HepG2 (cell line): Measurements from ENCODE around the gene GSTM4. TPM values are rescaled to one million over a fixed set of nuclear protein-coding genes. Genes with fewer than 3 reads are reported as not detected.

Source experiments
- ARNT2 ChIP-seq: sonication (generic); formaldehyde crosslinking; IDR thresholded peaks from 2 replicates; pipeline ENCODE4 v1.8.0; 2022; ENCODE audit warnings: mild to moderate bottlenecking, low read depth, missing genetic modification reagents, moderate library complexity
- ATF1 ChIP-seq: IDR thresholded peaks from 2 replicates; pipeline ENCODE4 v1.6.1; 2016; ENCODE audit warnings: mild to moderate bottlenecking, control low read depth
- GMEB1 ChIP-seq: sonication (generic); formaldehyde crosslinking; IDR thresholded peaks from 2 replicates; pipeline ENCODE4 v1.5.1; 2020; ENCODE audit warnings: missing genetic modification reagents, mild to moderate bottlenecking, borderline replicate concordance
- GPBP1L1 ChIP-seq: sonication (generic); formaldehyde crosslinking; IDR thresholded peaks from 2 replicates; pipeline ENCODE4 v1.5.0; 2020; ENCODE audit warnings: mild to moderate bottlenecking, missing genetic modification reagents
- HNF4A ChIP-seq: sonication (generic); formaldehyde crosslinking; IDR thresholded peaks from 2 replicates; pipeline ENCODE4 v1.4.0; 2020; ENCODE audit warnings: missing genetic modification reagents
- KAT2B ChIP-seq: fragments of 150-350 bp; IDR thresholded peaks from 2 replicates; pipeline ENCODE4 v1.6.1; 2014; ENCODE audit warnings: low read depth, low read length, borderline replicate concordance
- LRRFIP1 ChIP-seq: sonication (generic); formaldehyde crosslinking; conservative IDR thresholded peaks from 2 replicates; pipeline ENCODE4 v1.4.0; 2020; ENCODE audit warnings: missing genetic modification reagents
- MAX ChIP-seq: IDR thresholded peaks from 2 replicates; pipeline ENCODE4 v1.6.1; 2012; ENCODE audit warnings: inconsistent platforms
- MAZ ChIP-seq, 2 experiments: sonication (generic) in 1 of 2; formaldehyde crosslinking in 1 of 2; IDR thresholded peaks; 2 replicates each; pipeline versions ENCODE4 v1.5.0 to v1.6.1; 2012 to 2020; ENCODE audit warnings: low read depth in 2 of 2, mild to moderate bottlenecking in 2 of 2, borderline replicate concordance in 1 of 2, improper control_type of control experiment in 1 of 2, low read length in 1 of 2, missing genetic modification reagents in 1 of 2, moderate library complexity in 1 of 2
- SOX13 ChIP-seq, 3 experiments: fragments of 450-650 bp in 1 of 3; sonication (generic) in 1 of 3; formaldehyde crosslinking in 1 of 3; IDR thresholded peaks in 2 of 3; conservative IDR thresholded peaks in 1 of 3; 2 replicates each; pipeline versions ENCODE4 v1.5.0 to v1.6.1; 2016 to 2020; ENCODE audit warnings: antibody characterized with exemption in 1 of 3, mild to moderate bottlenecking in 1 of 3, missing compliant biosample characterization in 1 of 3, missing genetic modification reagents in 1 of 3, moderate library complexity in 1 of 3
- ZBTB39 ChIP-seq: sonication (generic); formaldehyde crosslinking; IDR thresholded peaks from 2 replicates; pipeline ENCODE4 v1.5.0; 2020; ENCODE audit warnings: missing genetic modification reagents
- ZFX ChIP-seq: sonication (generic); formaldehyde crosslinking; IDR thresholded peaks from 2 replicates; pipeline ENCODE4 v1.4.0; 2020; ENCODE audit warnings: mild to moderate bottlenecking, low read depth, missing genetic modification reagents, moderate library complexity
- ZNF121 ChIP-seq: sonication (generic); formaldehyde crosslinking; IDR thresholded peaks from 2 replicates; pipeline ENCODE4 v1.5.0; 2020; ENCODE audit warnings: mild to moderate bottlenecking, missing genetic modification reagents
- ZNF34 ChIP-seq: sonication (generic); formaldehyde crosslinking; IDR thresholded peaks from 2 replicates; pipeline ENCODE4 v1.4.0; 2020; ENCODE audit warnings: mild to moderate bottlenecking, missing genetic modification reagents, borderline replicate concordance
- ZNF639 ChIP-seq: conservative IDR thresholded peaks from 2 replicates; pipeline ENCODE4 v1.6.1; 2018; ENCODE audit warnings: missing genetic modification reagents
- ZNF7 ChIP-seq: IDR thresholded peaks from 2 replicates; pipeline ENCODE4 v1.6.1; 2016; ENCODE audit warnings: missing biosample characterization, missing genetic modification reagents
- ZNF776 ChIP-seq: sonication (generic); formaldehyde crosslinking; IDR thresholded peaks from 2 replicates; pipeline ENCODE4 v1.4.0; 2020; ENCODE audit warnings: mild to moderate bottlenecking, missing genetic modification reagents
- polyA plus RNA-seq, 8 experiments: library from polyadenylated mRNA; depleted of rRNA in 3 of 8; stranded (reverse) in 7 of 8; unstranded in 1 of 8; fragments of >200 nt; fragmentation: Illumina TruSeq in 4 of 8; extraction: Trizol in 4 of 8; gene quantifications; 2 replicates each; pipeline versions ENCODE4 v1.2.1 to v1.2.3, GENCODE V29; 2011 to 2016; ENCODE audit warnings: low read depth in 4 of 8, missing spikeins in 1 of 8, mixed read lengths in 1 of 8; ENCODE audit not compliant: insufficient read depth in 1 of 8
- total RNA-seq, 5 experiments: library from RNA; depleted of rRNA; stranded (reverse); fragments of >200 nt; fragmentation: Illumina TruSeq; extraction: Trizol; gene quantifications; 2 replicates each; pipeline ENCODE4 v1.2.3, GENCODE V29; 2016; ENCODE audit warnings: low read depth in 1 of 5

GSTM4 gene
- total and polyA plus RNA-seq, 2 of the 13 experiments (the other 11 are each of a cell fraction or from before 2014, with no cell fraction given): 25.3 to 40.8 TPM

- TF ChIP-seq GMEB1 (peak; percentile 11; the same call in 1 of the 2 replicates), ATF1 (CRISPR knock-in tag) (no peak), ARNT2 (CRISPR knock-in tag) (peak; percentile 64; the same call in 1 of the 2 replicates), ZNF776 (0 out of 2 replicates have a peak, but pooled peaks have one; percentile 66), ZNF639 (CRISPR knock-in tag) (peak; percentile 57; the same call in 1 of the 2 replicates), SOX13 (IDR thresholded peaks at IDR 0.05) (no peak), SOX13 (CRISPR knock-in tag; conservative IDR thresholded peaks at IDR 0.05 in 1 of 2, IDR thresholded peaks at IDR 0.05 in 1 of 2) (no peak; a peak in 1 of 4 replicates), MAX (peak; percentile 98), KAT2B (no peak), ZFX (CRISPR knock-in tag) (peak; percentile 72; the same call in 1 of the 2 replicates), ZNF121 (CRISPR knock-in tag) (no peak), ZNF7 (CRISPR knock-in tag) (no peak), HNF4A (CRISPR knock-in tag) (no peak; the same call in 1 of the 2 replicates), MAZ (IDR thresholded peaks at IDR 0.05; ENCODE audit: borderline replicate concordance, low read depth, low read length) (no peak), MAZ (CRISPR knock-in tag; IDR thresholded peaks at IDR 0.05; ENCODE audit: low read depth) (peak; percentile 57; the same call in 1 of the 2 replicates), ZBTB39 (CRISPR knock-in tag) (no peak), LRRFIP1 (CRISPR knock-in tag) (no peak), GPBP1L1 (CRISPR knock-in tag) (no peak), ZNF34 (CRISPR knock-in tag) (no peak)
Measured at GRCh38 chr1:109619576-109620400, 36.1 kb upstream of the GSTM4 start, which contains the start of the genes AMPD2 and GNAT2 (continued).
